Measurements from ENCODE around the gene TPRX1.
"Not testable (repeated sequence)": the region's sequence is repeated elsewhere in the genome, so short reads cannot be mapped to it uniquely, and the experiment has no call there.

TPRX1 gene

DNA sequence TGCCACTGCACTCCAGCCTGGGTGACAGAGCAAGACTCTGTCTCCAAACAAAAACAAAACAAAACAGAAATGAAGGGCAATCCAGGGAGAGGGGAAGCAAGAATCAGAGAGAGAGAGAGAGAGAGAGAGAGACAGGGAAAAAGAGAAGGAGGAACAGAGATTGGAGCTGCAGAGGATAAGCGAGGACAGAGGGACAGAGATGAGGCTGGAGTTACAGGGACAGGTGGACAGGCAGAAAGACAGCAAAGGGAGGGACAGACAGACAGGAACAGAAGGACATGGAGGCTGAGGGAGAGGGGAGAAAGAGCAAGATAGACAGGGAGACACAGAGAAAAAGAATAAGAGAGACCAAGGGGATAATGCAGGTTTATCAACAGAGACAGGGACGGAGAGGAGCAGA is 16.1 kb upstream of the TPRX1 start:
- TF ChIP-seq, protein P1, sequence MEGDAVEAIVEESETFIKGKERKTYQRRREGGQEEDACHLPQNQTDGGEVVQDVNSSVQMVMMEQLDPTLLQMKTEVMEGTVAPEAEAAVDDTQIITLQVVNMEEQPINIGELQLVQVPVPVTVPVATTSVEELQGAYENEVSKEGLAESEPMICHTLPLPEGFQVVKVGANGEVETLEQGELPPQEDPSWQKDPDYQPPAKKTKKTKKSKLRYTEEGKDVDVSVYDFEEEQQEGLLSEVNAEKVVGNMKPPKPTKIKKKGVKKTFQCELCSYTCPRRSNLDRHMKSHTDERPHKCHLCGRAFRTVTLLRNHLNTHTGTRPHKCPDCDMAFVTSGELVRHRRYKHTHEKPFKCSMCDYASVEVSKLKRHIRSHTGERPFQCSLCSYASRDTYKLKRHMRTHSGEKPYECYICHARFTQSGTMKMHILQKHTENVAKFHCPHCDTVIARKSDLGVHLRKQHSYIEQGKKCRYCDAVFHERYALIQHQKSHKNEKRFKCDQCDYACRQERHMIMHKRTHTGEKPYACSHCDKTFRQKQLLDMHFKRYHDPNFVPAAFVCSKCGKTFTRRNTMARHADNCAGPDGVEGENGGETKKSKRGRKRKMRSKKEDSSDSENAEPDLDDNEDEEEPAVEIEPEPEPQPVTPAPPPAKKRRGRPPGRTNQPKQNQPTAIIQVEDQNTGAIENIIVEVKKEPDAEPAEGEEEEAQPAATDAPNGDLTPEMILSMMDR (IDR thresholded peaks at IDR 0.05; ENCODE audit: insufficient read depth, low read length, missing control alignments), result no peak
- ChIA-PET POLR2A (no interaction called here), CTCF (no interaction called here)
- no peak overlapping the region for H3K4me3 ChIP-seq (ENCODE audit: low read depth, low read length)
- no peak for DNase-seq (ENCODE audit: low read depth, low spot score)

DNA sequence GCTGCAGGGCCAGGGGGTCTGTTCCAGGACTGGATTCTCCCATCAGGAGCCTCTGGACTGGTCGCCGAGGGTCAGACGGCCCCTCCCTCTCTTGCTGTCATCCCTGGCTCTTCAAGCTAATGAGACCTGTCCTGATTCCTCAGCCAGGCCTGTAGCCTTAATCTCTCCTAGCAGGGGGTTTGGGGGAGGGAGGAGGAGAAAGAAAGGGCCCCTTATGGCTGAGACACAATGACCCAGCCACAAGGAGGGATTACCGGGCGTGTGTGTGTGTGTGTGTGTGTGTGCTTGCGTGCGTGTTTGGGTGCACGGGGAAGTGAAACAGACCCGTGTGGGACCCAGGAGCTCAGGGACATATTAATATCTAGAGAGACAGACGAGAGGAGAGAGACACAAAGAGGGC is 15.5 kb upstream of the TPRX1 start:
- TF ChIP-seq, protein P1 (IDR thresholded peaks at IDR 0.05; ENCODE audit: insufficient read depth, low read length, missing control alignments), result no peak
- no peak overlapping the region for H3K4me3 ChIP-seq (ENCODE audit: low read depth, low read length)
- CTCF ChIA-PET, result no interaction called here
- no peak for DNase-seq (ENCODE audit: low read depth, low spot score)
- POLR2A ChIA-PET, result no interaction called here

DNA sequence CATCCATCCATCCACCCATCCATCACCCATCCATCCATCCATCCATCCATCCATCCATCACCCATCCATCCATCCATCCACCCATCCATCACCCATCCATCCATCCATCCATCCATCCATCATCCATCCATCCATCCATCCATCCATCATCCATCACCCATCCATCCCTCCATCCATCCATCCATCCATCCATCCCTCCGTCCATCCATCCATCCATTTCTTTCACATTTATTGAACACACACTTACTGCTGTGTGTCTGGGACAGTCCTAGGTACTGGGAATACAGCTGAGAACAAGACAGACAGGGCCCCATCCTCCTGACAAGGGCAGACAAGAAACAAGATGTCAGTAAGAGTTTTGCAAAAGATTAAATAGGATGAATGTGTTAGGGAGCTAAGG is 13.9 kb upstream of the TPRX1 start:
- CTCF ChIA-PET, result interaction anchor here (2.9 kb wide), 1 partner anchor 45 kb away, joined by 9 read pairs; no protein-coding TSS in a partner anchor
- POLR2A ChIA-PET; H3K4me3 ChIP-seq (ENCODE audit: low read depth, low read length); DNase-seq (ENCODE audit: low read depth, low spot score): not testable (repeated sequence)

DNA sequence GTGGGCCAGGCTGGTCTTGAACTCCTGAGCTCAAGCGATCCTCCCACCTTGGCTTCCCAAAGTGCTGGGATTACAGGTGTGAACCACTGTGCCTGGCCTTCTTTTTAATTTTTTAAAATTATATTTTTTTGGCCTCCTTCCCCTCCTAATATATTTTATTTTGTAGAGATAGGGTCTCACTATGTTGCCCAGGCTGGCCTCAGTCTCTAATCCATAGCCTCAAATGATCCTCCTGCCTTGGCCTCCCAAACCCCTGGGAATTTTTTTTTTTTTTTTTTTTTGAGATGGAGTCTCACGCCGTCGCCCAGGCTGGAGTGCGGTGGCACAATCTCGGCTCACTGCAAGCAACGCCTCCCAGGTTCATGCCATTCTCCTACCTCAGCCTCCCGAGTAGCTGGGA is 11.9 kb upstream of the TPRX1 start:
- CTCF ChIA-PET, result interaction anchor here (0.6 to 3.1 kb wide), 5 partner anchors 8 to 47 kb away, joined by 4 to 14 read pairs (median 8); no protein-coding TSS in a partner anchor
- H3K4me3 ChIP-seq (ENCODE audit: low read depth, low read length); DNase-seq (ENCODE audit: low read depth, low spot score); POLR2A ChIA-PET: not testable (repeated sequence)

DNA sequence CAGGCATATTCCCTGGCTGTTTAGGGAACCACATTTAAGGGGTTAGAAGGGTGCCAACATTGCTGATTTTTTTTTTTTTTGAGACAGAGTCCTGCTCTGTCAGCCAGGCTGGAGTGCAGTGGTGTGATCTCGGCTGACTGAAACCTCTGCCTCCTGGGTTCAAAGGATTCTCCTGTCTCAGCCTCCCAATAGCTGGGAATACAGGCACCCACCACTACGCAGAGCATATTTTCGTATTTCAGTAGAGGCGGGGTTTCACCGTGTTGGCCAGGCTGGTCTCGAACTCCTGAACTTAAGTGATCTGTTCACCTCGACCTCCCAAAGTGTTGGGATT is 9.6 kb upstream of the TPRX1 start:
- TF ChIP-seq, protein P1 (IDR thresholded peaks at IDR 0.05; ENCODE audit: insufficient read depth, low read length, missing control alignments), result no peak
- ChIA-PET POLR2A (no interaction called here), CTCF (interaction anchor here (1.0 to 3.3 kb wide), 6 partner anchors 8 to 50 kb away, joined by 5 to 24 read pairs (median 10); no protein-coding TSS in a partner anchor)
- no peak overlapping the region for H3K4me3 ChIP-seq (ENCODE audit: low read depth, low read length)
- DNase-seq (ENCODE audit: low read depth, low spot score), result no peak

DNA sequence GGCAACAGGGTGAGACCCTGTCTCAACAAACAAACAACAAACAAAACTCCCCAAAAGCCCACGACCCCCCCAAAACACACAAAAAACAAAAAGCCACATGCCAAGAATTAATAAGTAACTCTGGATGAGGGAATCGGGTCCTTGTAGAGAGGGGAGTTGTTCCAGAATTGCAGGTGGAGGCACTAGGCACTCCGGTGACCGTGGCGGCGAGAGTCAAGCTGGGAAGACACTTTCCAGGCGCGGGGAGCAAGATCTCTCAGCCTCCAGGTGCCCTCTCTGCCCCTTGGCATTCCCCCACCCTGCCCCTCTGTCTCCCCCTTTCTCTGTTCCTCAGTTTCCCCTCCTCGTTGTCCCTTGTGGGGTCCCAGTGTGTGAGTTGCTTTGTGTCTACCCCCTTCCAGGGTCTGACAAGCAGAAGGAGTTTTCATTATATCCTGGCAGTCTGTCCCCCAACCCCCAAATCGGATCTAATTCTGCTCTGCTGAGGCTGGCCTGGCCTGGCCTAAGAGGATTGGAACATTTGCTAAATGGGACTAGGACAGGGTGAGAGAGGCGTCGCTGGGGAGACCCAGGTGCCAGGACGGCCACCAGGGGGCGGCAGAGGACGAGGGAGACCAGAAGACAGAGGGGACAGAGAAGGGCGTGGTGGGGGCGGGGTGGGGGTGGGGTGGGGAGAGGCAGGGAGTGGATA is 9.1 kb upstream of the TPRX1 start:
- no peak for DNase-seq (ENCODE audit: low read depth, low spot score)
- H3K4me3 ChIP-seq (ENCODE audit: low read depth, low read length), result no peak overlapping the region
- ChIA-PET POLR2A (no interaction called here), CTCF (interaction anchor here (0.9 to 3.3 kb wide), 6 partner anchors 8 to 50 kb away, joined by 3 to 24 read pairs (median 10); no protein-coding TSS in a partner anchor)
- TF ChIP-seq, protein P1 (IDR thresholded peaks at IDR 0.05; ENCODE audit: insufficient read depth, low read length, missing control alignments), result peak; percentile 75

DNA sequence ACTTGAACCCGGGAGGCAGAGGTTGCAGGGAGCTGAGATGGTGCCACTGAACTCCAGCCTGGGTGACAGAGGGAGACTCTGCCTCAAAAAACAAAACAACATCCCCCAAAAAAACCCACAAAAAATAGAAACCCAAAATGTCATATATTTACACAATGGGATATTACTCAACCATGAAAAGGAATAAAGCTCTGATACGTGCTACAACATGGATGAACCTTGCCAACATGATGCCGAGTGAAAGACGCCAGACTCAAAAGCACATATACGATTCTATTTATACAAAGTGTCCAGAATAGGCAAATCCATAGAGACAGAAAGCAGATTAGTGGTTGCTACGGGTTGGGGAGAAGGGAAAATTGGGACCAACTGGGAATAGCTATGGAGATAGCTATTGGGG is 2.1 kb upstream of the TPRX1 start:
- DNase-seq (ENCODE audit: low read depth, low spot score), result no peak
- ChIA-PET CTCF (interaction anchor here (2.2 to 2.7 kb wide), 2 partner anchors 8 to 15 kb away, joined by 6 to 14 read pairs; no protein-coding TSS in a partner anchor), POLR2A (no interaction called here)
- TF ChIP-seq, protein P1 (IDR thresholded peaks at IDR 0.05; ENCODE audit: insufficient read depth, low read length, missing control alignments), result no peak
- no peak overlapping the region for H3K4me3 ChIP-seq (ENCODE audit: low read depth, low read length)

All from AG04449 (cell line).